ENCODE measurements around the gene PLEKHO2.

The PLEKHO2 gene

GRCh38 chr15:64825431-64826294 is 16.1 kb upstream of the PLEKHO2 start, which contains the start of gene PIF1:
PIF1 (minus strand) TSS chr15:64825647; CDS start chr15:64824335, 1,312 bp downstream.
- peak; percentile 98 for DNase-seq (ENCODE audit: low spot score)

- DNase-seq (ENCODE audit: low spot score): no peak
These were observed 12.7 kb upstream of the PLEKHO2 start for GRCh38 chr15:64828985-64829384.

GRCh38 chr15:64833690-64834089 is 8.0 kb upstream of the PLEKHO2 start:
- no peak for DNase-seq (ENCODE audit: low spot score)

- no peak for DNase-seq (ENCODE audit: low spot score)
These were observed 5.6 kb upstream of the PLEKHO2 start for GRCh38 chr15:64836023-64836536.

- peak; percentile 52 for DNase-seq (ENCODE audit: low spot score)
These were observed 4.2 kb upstream of the PLEKHO2 start for GRCh38 chr15:64837502-64837901.

- DNase-seq (ENCODE audit: low spot score): no peak
These were observed 713 bp upstream of the PLEKHO2 start for GRCh38 chr15:64841060-64841343.

GRCh38 chr15:64842096-64842939 is 603 bp downstream of the PLEKHO2 start:
- DNase-seq (ENCODE audit: low spot score): no peak

GRCh38 chr15:64842986-64843561 is 1.4 kb downstream of the PLEKHO2 start:
- DNase-seq (ENCODE audit: low spot score): peak; percentile 48

GRCh38 chr15:64843991-64844390 is 2.3 kb downstream of the PLEKHO2 start:
- no peak for DNase-seq (ENCODE audit: low spot score)

- DNase-seq (ENCODE audit: low spot score): no peak
These were observed 2.9 kb downstream of the PLEKHO2 start for GRCh38 chr15:64844576-64845145.

GRCh38 chr15:64845183-64845611 is 3.5 kb downstream of the PLEKHO2 start:
- DNase-seq (ENCODE audit: low spot score): peak; percentile 83

- no peak for DNase-seq (ENCODE audit: low spot score)
These were observed 4.3 kb downstream of the PLEKHO2 start for GRCh38 chr15:64845831-64846595.

GRCh38 chr15:64847016-64847415 is 5.3 kb downstream of the PLEKHO2 start:
- DNase-seq (ENCODE audit: low spot score): no peak

- no peak for DNase-seq (ENCODE audit: low spot score)
These were observed 5.7 kb downstream of the PLEKHO2 start for GRCh38 chr15:64847448-64847847.

GRCh38 chr15:64847876-64848716 is 6.4 kb downstream of the PLEKHO2 start:
- no peak for DNase-seq (ENCODE audit: low spot score)

- DNase-seq (ENCODE audit: low spot score): no peak
These were observed 9.2 kb downstream of the PLEKHO2 start for GRCh38 chr15:64850778-64851502.

- no peak for DNase-seq (ENCODE audit: low spot score)
These were observed 9.8 kb downstream of the PLEKHO2 start for GRCh38 chr15:64851503-64851840.

GRCh38 chr15:64854041-64854440 is 12.3 kb downstream of the PLEKHO2 start:
- no peak for DNase-seq (ENCODE audit: low spot score)

- no peak for DNase-seq (ENCODE audit: low spot score)
These were observed 12.8 kb downstream of the PLEKHO2 start for GRCh38 chr15:64854526-64854925.

Data from Ammon's horn (tissue), 1 donor.